Smooth muscle cell (in vitro differentiated cells): Measurements from ENCODE around the gene CMTM3. TPM values are rescaled to one million over a fixed set of nuclear protein-coding genes. Genes with fewer than 3 reads are reported as not detected.

Source experiments
- DNase-seq: peaks from one replicate; lab custom pipeline; 2025; ENCODE audit not compliant: unreplicated experiment; lab: John Stamatoyannopoulos, UW
- H2AFZ ChIP-seq: fragments of 200-600 bp; sonication (generic); 2 replicates; pipeline ENCODE4 v1.6.0; 2016; ENCODE audit warnings: antibody characterized with exemption, low read depth, mild to moderate bottlenecking
- H3F3A ChIP-seq: fragments of 200-600 bp; sonication (generic); 2 replicates; pipeline ENCODE4 v1.6.0; 2017; ENCODE audit warnings: antibody characterized with exemption, low read depth
- H3K27ac ChIP-seq: fragments of 200-600 bp; sonication (generic); 2 replicates; pipeline ENCODE4 v1.5.1; 2016; ENCODE audit warnings: low read depth, mild to moderate bottlenecking
- H3K27me3 ChIP-seq: fragments of 200-600 bp; sonication (generic); 2 replicates; pipeline ENCODE4 v1.6.1; 2016; ENCODE audit warnings: low read depth, mild to moderate bottlenecking
- H3K36me3 ChIP-seq: fragments of 200-600 bp; sonication (generic); 2 replicates; pipeline ENCODE4 v1.5.1; 2016; ENCODE audit warnings: low read depth
- H3K4me1 ChIP-seq: fragments of 200-600 bp; sonication (generic); 2 replicates; pipeline ENCODE4 v1.5.1; 2016; ENCODE audit warnings: low read depth
- H3K4me2 ChIP-seq: fragments of 200-600 bp; sonication (generic); 2 replicates; pipeline ENCODE4 v1.6.0; 2016; ENCODE audit warnings: mild to moderate bottlenecking
- H3K4me3 ChIP-seq: fragments of 200-600 bp; sonication (generic); 2 replicates; pipeline ENCODE4 v1.5.1; 2016; ENCODE audit warnings: mild to moderate bottlenecking
- H3K79me2 ChIP-seq: fragments of 200-600 bp; sonication (generic); 2 replicates; pipeline ENCODE4 v1.6.0; 2016; ENCODE audit warnings: low read depth, mild to moderate bottlenecking
- H3K9ac ChIP-seq: fragments of 200-600 bp; sonication (generic); 2 replicates; pipeline ENCODE4 v1.6.0; 2016; ENCODE audit warnings: low read depth
- H3K9me3 ChIP-seq: fragments of 200-600 bp; sonication (generic); replicated peaks from 2 replicates; pipeline ENCODE4 v1.5.1; 2016; ENCODE audit warnings: low read depth
- H4K20me1 ChIP-seq: fragments of 200-600 bp; sonication (generic); 2 replicates; pipeline ENCODE4 v1.6.0; 2016; ENCODE audit warnings: low read depth
- WGBS: methylation state at CpG from one replicate; pipeline ENCODE4 v1.1.7; 2016; ENCODE audit warnings: low lambda C conversion rate; 5-methylcytosine and 5-hydroxymethylcytosine counted together
- polyA plus RNA-seq: library from polyadenylated mRNA; unstranded; fragments of >200 nt; fragmentation: Nextera tagmentation; extraction: Ambion mirVana; gene quantifications from 2 replicates; pipeline ENCODE4 v1.2.1, GENCODE V29; 2016
- total RNA-seq: library from RNA; depleted of rRNA; stranded (reverse); fragments of >200 nt; gene quantifications from 2 replicates; pipeline ENCODE4 v1.2.3, GENCODE V29; 2014
- TF ChIP-seq, protein P1 (sequence below): fragments of 200-600 bp; sonication (generic); IDR thresholded peaks from 2 replicates; pipeline ENCODE4 v1.5.1; 2017; ENCODE audit warnings: borderline replicate concordance, mild to moderate bottlenecking, antibody characterized with exemption; ENCODE audit not compliant: insufficient read depth, poor library complexity, severe bottlenecking

The CMTM3 gene
- total and polyA plus RNA-seq, 2 experiments from 2014 or later: 21.8 to 57.8 TPM

DNA sequence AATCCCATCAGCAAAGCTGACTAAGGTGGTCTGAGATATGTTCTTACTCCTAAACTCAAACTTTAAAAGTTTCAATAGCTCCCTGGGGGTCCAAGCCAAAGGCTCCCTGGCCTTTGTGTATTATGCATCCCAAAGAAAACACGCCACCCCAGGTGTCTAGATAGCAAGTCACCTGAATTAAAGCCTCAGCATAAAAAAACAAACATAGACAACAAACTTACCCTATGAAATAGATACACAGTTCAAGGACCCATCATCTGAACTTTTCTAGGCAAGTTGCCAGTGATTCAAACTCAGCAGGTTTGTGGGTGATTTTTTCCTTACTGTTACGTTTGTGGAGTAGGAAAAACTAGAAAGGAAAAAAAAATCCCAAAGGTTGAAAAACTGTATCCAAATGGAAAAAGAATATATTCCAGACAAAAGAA lies 12.5 kb downstream of the CMTM3 start:
- no peaks in the 10 kb centered on the region for H3K79me2 ChIP-seq
- WGBS: 90% methylated on average over 2 of the region's 2 CpGs
- no peak overlapping the region for H3K4me3 ChIP-seq
- H4K20me1 ChIP-seq: peaks cover 10% of the 10 kb centered on the region
- no peak overlapping the region for H3K9ac ChIP-seq
- H3K36me3 ChIP-seq: no peaks in the 10 kb centered on the region
- H2AFZ ChIP-seq: no peak overlapping the region
- H3K4me1 ChIP-seq: peaks cover 25% of the 10 kb centered on the region
- DNase-seq: no peak
- no peaks in the 10 kb centered on the region for H3K27me3 ChIP-seq
- peak overlapping the region; percentile 84 for H3K27ac ChIP-seq
- H3K4me2 ChIP-seq: no peak overlapping the region
- H3K9me3 ChIP-seq: no peaks in the 10 kb centered on the region
- no peaks in the 10 kb centered on the region for H3F3A ChIP-seq
- TF ChIP-seq, protein P1, sequence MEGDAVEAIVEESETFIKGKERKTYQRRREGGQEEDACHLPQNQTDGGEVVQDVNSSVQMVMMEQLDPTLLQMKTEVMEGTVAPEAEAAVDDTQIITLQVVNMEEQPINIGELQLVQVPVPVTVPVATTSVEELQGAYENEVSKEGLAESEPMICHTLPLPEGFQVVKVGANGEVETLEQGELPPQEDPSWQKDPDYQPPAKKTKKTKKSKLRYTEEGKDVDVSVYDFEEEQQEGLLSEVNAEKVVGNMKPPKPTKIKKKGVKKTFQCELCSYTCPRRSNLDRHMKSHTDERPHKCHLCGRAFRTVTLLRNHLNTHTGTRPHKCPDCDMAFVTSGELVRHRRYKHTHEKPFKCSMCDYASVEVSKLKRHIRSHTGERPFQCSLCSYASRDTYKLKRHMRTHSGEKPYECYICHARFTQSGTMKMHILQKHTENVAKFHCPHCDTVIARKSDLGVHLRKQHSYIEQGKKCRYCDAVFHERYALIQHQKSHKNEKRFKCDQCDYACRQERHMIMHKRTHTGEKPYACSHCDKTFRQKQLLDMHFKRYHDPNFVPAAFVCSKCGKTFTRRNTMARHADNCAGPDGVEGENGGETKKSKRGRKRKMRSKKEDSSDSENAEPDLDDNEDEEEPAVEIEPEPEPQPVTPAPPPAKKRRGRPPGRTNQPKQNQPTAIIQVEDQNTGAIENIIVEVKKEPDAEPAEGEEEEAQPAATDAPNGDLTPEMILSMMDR: no peak

DNA sequence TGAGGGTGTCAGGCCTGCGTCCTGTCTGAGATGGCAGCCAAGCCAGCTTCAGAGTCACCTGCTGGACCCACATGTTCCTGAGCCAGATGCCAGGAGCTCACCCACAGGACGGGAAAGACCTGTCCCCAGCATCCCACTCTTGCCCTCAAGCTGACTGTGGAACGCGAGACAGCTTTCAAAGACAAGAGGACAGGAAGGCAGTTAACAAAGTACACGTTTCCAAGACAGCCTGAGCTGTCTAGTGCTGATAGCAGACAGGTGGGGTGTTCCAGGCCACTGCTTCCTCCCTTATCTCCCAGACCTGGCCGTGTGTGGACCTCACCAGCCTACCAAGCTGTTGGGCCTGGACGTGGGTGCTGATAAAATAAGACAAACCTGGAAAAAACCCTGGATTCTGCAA lies 13.2 kb downstream of the CMTM3 start:
- H3F3A ChIP-seq: no peaks in the 10 kb centered on the region
- TF ChIP-seq, protein P1: no peak
- H3K27me3 ChIP-seq: no peaks in the 10 kb centered on the region
- no peak overlapping the region for H3K4me3 ChIP-seq
- no peak for DNase-seq
- 65% methylated on average over 7 of the region's 7 CpGs for WGBS
- H3K9ac ChIP-seq: no peak overlapping the region
- H3K9me3 ChIP-seq: no peaks in the 10 kb centered on the region
- H4K20me1 ChIP-seq: peaks cover 10% of the 10 kb centered on the region
- no peaks in the 10 kb centered on the region for H3K36me3 ChIP-seq
- peak overlapping the region; percentile 71 for H3K4me2 ChIP-seq
- H3K27ac ChIP-seq: peak overlapping the region; percentile 84
- H2AFZ ChIP-seq: no peak overlapping the region
- H3K4me1 ChIP-seq: peaks cover 25% of the 10 kb centered on the region
- no peaks in the 10 kb centered on the region for H3K79me2 ChIP-seq

DNA sequence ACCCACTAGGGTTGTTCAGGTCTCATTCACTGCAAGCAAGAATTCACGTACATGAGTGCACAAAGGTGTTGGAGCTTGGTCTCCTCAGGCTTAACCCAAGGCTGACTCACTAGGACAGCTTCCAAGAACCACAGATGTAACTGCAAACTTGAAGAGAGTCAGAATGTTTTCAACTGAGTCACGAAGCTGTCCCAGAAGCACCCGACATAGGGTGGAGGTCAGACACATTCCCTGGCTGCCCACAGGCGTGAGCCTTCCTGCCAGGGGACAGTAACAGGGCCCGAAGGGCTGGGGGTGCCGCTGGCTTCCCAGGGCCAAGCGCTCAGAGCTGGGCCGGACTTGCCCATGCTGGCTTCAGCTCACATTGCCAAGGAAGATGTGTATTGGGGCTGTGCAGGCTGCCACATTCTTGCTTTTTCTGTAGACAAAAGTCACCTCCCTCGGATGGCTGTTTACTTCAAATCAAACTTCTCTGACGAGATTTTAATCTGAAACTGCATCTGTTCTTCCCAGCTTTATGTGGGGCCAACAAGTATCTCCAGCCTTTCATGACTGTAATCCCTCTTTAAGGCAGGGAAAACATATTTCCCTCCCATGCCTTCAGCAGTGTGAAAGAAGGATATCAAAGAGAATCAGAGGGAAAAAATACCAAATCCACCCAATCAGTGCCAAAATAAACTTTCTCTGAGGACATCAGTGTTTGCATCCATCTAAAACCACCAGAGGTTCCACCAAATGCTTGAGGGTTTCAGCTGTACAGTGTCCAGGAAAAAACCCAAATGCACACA lies 14.3 kb downstream of the CMTM3 start:
- TF ChIP-seq, protein P1: no peak
- H3K27ac ChIP-seq: peak overlapping the region; percentile 84
- DNase-seq: no peak
- 38% methylated on average over 10 of the region's 10 CpGs for WGBS
- no peaks in the 10 kb centered on the region for H3F3A ChIP-seq
- H3K4me3 ChIP-seq: no peak overlapping the region
- H3K9me3 ChIP-seq: no peaks in the 10 kb centered on the region
- no peaks in the 10 kb centered on the region for H3K36me3 ChIP-seq
- H3K4me2 ChIP-seq: peak overlapping the region; percentile 71
- H3K79me2 ChIP-seq: no peaks in the 10 kb centered on the region
- H2AFZ ChIP-seq: no peak overlapping the region
- H3K4me1 ChIP-seq: peaks cover 25% of the 10 kb centered on the region
- H3K27me3 ChIP-seq: no peaks in the 10 kb centered on the region
- peak overlapping the region; percentile 33 for H3K9ac ChIP-seq
- peaks cover 5% of the 10 kb centered on the region for H4K20me1 ChIP-seq
